Activated gamma-delta T cell treated with anti-CD3 and anti-CD28 coated beads, Interleukin-2, amount 50 U/mL, for 16 hours (primary cell): ENCODE results near the gene EXOC6B.

ENCODE experiments used
- DNase-seq: peaks from one replicate; pipeline ENCODE4 v3.0.0-alpha.2; 2020; ENCODE audit warnings: low read depth

The EXOC6B gene

DNA sequence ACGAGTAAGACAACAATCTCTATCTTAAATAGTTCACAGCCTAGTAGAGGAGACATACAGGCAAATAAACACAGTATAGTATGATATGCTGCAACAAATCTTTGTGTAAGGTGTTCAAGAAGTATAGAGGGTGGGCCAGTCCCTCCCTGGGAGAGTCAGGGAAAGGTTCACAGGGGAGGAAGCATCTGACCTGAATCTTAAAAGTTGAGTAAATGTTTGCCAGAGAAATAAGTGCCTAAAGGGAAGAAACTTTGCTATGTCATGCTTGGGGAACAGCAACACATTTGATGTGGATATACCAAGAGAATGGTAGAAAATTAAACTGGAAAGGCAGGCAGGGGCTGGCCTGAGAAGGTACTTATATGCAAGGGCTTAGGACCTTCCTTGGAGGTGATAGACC, 552.4 kb downstream of the EXOC6B start:
- DNase-seq: no peak

DNA sequence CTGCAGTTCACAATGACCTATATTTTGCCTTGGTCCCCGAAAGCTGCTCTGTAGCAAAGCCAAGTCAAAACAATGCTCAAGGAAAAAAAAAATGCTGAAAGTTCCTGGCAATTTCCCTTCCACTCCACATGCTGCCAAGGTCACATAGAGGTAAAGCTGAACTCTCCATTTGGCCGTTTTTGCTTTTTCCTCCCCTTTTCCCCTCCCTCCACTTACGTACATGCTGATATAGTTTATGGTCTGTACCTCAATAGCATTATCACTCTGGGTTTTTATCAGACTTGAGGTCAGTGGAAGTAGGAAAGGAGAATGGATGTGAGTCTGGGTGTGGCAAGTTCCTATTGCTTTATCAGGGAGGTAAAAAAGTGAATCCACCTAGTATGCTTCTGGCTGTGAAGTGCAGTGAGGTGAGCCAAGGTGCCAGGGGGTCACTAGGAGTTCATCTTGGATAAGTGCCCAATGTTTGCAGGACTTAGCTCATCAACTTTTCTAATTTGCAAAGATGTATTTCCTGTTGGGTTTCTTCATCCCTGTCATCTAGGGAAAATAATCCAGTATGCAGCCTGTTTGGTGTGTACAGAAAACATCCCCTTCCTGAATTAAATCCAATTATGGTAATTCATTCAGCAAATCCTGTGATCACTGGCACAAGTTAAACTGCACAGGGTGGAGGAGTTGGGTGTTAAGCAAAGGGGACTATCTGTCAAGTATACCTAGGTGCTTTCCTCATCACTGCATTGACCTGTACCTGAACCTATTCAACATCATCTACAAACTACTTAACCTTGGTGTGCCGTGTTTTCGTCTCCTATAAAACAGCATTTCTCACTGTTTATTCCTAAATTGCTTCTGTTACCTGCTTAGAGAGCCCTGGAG, 553.8 kb downstream of the EXOC6B start:
- DNase-seq: no peak

- DNase-seq: no peak
These were observed 554.6 kb downstream of the EXOC6B start for GRCh38 chr2:72271276-72271614.

- no peak for DNase-seq
These were observed 555.1 kb downstream of the EXOC6B start for GRCh38 chr2:72270556-72271275.

DNA sequence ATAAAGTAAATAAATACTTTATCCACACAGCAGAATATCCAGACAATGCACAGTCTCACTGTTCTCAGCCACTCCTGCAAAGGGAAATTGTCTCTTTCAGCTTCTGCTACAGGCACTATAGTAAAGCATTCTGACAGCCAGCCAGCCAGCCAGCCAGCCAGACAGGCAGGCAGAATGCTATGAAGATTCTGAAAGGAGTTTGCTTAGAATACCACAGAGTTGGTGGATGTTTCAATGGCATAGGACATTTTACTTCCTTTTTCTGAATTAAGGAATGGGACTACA, 562.1 kb downstream of the EXOC6B start:
- no peak for DNase-seq

DNA sequence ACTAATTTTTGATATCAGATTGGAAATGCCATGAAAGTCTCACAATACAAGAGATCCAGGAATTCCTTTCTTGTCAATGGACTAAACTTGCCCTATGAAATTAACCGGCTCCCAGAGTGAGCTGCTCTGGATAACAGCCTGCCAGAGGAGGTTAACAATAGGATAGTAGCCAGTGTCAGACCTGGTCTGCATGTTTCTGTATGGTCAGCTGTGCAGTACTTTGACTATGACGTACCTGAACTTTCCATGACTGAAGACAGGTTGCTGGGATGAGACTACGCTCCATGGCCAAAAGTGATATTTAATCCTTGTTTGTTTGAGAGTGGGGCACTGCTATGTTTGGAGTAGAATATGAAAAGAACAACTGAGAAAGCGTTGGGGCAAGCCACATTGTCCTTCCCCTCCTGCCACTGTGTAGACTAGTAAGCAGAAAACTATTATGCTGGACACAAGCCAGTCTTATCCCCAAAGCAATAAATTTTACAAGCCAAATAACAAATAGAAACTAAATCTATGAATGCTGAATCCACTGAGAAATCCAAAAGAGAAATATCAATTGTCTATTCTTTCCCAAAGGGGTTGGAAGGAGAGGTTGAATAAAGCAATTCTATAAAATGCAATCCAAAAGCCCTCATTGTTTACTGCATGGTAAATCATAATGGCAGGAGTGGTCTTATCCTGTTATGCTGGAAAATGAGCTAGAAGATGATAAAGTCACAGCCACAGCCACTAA, 562.6 kb downstream of the EXOC6B start:
- no peak for DNase-seq

DNA sequence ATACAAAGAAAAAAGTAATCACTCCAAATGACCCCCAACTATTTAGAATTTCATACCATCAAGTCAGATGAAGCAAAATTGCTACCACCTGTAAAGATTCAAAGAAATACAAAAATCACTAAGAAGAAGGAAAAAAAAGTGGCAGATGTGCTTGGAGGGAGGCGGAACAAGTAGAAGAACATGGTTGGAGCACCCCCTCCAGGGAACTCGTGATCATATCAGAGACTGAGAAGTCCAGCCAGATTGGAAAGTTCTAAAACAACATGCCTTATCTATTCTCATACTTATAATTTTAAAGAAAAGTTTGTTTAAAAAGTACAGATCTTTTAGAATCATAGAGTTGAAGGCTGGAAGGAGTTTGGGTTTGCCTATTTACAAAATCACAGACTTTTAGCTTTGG, 564.8 kb downstream of the EXOC6B start:
- no peak for DNase-seq

DNA sequence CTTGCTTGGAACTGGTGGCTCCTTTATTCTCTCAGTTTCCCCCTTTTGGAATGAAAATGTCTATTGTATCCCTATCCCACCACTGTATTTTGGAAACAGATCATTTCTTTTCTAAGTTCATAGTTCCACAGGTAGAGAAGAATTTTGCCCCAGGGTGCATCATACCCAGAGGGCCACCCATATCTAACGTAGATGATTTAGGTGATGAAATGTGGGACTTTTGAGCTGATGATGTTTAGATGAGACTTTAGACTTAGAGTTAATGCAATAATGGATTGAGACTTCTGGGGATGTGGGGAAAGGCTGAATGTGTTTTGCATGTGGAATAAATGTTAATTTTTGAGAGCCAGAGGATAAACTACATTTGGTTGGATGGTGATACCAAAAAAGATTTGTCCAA, 570.3 kb downstream of the EXOC6B start:
- no peak for DNase-seq

- DNase-seq: no peak
These were observed 570.9 kb downstream of the EXOC6B start for GRCh38 chr2:72254831-72255451.

DNA sequence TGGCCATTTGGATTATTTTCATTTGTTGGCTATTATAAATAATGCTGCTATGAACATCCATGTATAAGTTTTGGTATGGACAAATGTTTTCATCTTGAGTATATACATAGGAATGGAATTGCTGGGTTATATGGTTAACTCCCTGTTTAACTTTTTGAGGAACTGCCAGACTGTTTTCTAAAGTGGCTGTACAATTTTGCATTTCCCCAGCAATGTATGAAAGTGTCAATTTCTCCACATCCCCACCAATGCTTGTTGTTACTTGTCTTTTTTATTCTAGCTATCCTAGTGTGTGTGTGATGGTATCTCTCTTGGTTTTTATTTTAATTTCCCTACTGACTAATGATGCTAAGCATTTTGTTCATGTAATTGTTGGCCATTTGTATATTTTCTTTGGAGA, 587.5 kb downstream of the EXOC6B start:
- DNase-seq: no peak

- DNase-seq: no peak
These were observed 588.3 kb downstream of the EXOC6B start for GRCh38 chr2:72237549-72237948.

- DNase-seq: no peak
These were observed 589.3 kb downstream of the EXOC6B start for GRCh38 chr2:72236445-72237067.

DNA sequence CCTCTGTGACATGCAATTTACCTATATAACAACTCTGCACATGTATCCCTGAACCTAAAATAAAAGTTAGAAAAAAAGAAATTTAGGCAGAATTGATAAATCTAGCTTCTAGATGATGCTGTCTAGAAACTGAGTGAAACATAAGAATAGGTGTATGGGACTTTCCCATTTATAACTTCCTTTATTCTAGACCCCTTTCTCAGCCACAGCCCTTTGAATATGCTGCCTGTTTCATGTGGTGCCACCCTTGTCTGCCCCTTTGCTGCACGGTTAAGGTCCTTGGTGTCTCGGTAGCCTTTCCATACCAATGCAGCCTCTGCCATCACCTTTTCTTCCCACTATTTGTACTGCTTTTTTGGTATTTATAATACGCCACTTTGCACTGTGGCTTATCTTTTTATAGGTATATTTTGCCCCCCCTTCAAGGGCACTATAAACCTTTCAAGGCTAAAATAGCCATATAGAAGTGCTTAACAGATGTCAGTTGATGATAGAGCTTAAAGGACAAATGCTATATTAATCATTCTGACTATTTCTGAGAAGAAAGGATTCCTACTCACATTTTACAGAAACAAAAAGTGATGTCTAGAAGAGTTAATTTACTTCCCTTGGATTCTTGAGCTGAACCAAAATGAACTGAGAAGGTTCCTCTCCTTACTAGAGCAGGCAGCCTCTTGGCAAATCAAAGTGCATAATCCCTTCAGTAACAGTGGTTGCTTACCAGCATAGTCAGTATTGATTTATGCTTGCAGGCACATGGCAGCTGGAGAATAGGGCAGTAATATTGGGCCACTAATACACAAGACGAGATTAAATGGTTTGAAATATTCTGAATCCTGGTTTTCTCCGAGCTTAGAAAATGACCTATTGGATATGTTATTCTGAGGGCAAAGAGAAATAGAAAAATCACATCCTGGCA, 590.1 kb downstream of the EXOC6B start:
- DNase-seq: no peak

- no peak for DNase-seq
These were observed 592.6 kb downstream of the EXOC6B start for GRCh38 chr2:72233211-72233610.

GRCh38 chr2:72222829-72223564, 602.8 kb downstream of the EXOC6B start:
- no peak for DNase-seq

DNA sequence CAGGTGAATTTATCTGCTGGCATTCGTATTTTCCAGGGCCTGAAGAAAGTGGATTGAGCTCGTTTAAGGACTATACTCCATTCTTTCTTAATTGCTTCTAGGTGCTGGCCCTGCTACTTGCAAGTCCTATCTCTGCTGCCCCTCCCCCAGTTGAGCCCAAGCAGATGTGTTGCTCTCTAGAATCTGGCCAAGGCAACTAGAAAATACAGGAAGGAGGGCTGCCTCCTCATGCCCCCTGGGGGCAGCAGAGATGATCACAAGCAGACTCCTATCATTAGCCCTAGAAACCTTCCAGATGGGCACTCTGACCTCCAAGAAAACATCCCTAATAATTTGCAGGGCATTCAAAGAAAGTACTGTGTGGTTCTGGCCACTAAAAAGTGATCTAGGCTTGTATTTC, 605.7 kb downstream of the EXOC6B start:
- no peak for DNase-seq

GRCh38 chr2:72214429-72215143, 611.2 kb downstream of the EXOC6B start:
- no peak for DNase-seq

DNA sequence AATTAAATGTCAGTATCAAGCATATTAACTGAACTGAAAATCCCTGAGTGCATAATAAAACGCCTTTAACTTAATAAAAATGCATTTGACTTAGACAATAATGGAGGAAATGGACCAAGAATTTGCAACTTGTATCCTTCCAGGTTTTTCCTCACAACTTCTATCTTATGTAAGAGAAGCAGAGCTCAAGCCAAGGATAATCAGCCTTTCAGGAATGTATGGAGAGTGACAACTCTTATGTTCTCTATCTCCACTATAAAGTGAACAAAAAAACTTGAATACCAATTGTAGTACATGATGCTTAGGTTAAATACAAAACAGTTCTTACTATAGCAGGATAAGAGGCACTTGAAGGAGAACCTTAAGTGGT, 613.4 kb downstream of the EXOC6B start:
- no peak for DNase-seq

- DNase-seq: no peak
These were observed 613.9 kb downstream of the EXOC6B start for GRCh38 chr2:72211777-72212485.
